Fibroblast of skin of right biceps (primary cell): Measurements from ENCODE around the gene MRPL33.

Experiments
- DNase-seq: peaks from one replicate; pipeline ENCODE4 v3.0.0-alpha.2; 2013

The MRPL33 gene

DNA sequence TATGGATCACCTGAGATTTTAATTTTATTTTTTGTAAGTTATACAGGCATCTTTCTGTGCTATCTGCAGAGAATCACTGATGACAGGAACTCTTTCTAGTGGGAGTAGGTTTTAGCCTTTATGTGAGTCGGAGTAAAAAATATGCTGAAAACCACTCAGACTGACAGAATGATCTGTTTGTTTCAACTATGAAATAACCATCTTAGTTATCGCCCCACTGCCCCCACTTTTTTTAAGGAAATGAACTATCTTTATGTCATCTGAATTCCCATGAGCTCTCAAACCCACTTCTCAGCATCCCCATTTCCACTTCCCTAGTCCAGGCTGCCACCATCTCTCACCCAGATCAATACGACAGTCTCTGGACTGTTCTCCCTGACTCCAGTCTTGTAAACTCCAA, 38.9 kb downstream of the MRPL33 start:
- DNase-seq: peak; percentile 55

DNA sequence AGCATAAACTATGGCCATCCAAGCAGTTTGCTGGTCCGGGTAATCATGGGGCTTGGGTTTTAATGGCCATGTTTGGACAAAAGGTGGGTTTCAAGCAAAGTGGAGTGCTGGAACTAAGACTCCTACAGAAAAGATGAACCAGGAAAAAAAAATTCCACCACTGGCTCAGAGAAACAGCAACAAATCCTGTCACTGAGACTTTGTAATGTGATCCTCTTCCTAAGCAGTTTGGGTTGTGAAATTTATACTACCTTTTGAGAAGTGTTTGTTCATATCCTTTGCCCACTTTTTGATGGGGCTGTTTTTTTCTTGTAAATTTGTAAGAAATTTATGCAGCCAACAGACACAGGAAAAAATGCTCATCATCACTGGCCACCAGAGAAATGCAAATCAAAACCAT, 40.2 kb downstream of the MRPL33 start:
- DNase-seq: no peak

DNA sequence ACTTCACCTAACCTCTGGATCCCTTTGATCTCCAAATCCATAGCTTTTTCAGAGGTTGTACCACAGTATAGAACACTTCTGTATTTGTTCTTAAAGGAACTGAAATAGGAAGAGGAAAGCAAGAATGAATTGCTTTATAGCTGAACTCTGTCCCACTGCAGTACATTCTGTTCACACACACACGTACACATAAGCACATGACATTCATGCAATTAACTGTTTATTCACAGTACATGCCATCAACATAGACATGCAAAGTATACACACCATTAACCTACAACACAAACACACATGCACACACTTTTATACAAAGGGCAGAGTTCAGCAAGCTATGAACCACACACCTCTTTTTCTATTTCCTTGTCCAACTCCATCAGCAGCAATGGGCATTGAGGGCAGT, 43.2 kb downstream of the MRPL33 start:
- DNase-seq: no peak

DNA sequence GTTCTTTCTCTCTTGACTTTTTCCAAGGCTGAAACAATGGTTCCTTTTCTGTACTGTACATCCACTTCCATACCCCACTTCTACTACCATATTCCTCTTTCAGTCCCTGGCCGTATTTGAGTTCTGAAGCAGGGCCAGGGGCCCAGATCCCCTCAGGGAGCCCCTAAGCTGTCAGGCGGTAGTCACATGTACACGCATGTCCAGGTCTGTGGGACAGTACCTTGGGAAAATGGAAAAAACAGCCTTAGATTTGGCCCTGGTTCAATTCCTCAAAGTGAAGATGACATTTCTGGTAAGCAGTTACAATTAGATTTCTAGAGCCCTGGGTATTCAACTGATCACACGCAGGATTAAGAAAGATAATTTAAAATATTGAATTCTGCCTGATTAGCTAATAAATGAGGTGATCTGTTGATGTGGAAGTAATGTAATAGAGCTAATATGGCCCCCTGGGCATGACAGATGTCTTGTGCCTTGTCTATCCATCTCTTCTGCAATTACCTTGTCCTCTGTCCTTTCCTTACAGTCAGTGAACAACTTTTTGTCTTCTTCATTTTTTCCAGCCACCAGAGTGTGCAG, 44.4 kb downstream of the MRPL33 start:
- no peak for DNase-seq

DNA sequence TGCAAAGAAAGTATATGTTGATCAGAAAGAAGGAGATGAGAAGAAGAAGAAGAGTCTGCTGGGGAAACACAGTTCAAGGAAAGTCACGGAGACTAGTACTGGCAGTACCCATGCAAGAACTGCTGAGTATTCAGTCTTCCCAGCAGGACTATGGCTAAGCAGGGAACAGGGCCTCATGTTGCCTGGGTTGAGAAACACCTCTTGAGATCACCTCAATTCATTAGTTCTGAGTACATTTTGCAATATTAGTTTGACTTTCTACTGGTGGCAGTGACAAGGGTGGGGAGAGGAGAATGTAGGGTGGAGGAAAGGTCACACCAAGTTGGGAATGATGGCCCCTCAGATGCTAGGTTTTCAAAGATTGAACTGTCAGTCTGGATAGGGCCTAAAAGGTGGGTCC, 50.5 kb downstream of the MRPL33 start:
- DNase-seq: no peak

DNA sequence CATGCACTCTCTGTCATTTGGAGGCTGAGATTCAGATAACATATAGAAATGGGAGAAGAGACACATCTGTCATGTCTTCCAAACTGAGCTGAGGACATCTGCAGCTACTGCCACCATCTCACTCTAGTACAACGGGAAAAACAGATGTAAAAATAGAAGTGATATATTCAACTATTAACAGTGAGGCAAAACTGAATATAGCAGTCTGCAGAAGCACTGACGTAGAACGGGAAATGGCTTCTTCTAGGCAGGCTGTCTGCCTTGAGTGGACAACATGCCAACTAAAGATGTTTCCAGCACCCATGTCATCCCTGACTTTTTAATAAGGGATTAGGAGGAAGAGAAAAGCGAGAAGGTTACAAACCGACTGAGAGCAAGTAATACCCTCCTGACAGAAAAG, 51.6 kb downstream of the MRPL33 start:
- no peak for DNase-seq

DNA sequence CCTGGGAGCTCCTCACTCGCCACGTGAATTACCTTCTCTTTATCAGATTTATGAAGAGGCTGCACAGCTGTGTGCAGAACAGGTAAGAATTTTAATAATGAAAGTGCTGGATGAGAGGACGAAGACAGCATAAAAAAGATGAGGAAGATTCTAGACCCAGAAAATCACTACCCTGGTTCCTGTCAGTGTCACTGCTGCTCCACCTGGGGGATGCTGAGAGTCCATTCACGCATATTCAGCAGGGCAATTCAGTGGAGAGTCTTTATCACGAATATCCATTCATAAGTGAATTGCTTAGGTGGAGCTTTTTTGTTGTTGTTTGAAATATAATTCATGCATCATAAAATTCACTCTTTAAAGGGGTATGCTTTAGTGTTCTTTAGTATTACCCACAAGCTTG, 52.0 kb downstream of the MRPL33 start:
- no peak for DNase-seq

DNA sequence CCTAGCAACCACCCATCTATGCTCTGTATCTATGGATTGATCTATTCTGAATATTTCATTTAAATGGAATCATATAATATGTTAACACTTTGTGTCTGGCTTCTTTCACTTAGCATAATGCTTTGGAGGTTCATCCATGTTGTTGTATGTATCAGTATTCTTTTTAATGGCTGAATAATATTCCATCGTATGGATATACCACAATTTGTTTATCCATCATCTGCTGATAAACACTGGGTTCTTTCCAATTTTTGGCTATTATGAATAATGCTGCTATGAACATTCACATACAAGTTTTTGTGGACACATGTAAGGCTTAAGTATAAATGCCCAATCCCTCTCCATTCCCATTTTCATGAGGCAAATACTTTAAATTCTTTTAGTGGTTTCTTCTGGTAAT, 52.9 kb downstream of the MRPL33 start:
- no peak for DNase-seq

DNA sequence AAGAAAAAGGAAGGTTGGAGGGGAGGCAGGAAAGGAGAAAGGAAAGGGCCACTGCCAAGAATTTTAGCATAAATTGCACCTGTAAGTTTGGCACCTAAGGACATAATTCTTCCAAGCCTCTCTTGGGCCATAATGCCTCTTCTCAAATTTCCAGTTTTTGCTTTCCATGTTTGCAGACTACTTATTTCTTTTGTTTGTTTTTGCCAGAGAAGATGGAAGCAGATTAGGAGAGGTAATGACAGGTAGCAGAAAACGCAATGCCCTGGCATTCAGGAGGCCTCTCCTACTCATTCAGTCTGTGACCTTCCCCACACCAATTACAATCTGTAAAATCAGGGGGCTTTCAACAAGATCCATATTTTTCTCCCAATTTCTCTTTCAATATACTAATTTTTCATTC, 56.8 kb downstream of the MRPL33 start:
- no peak for DNase-seq
